IMR-90 (cell line): ENCODE measurements around the gene SPTBN5. TPM values are rescaled to one million over a fixed set of nuclear protein-coding genes. Genes with fewer than 3 reads are reported as not detected.

Source experiments
- CEBPB ChIP-seq: IDR thresholded peaks from 2 replicates; pipeline ENCODE4 v1.6.1; 2012; ENCODE audit warnings: low read depth, low read length, improper control_type of control experiment
- CTCF ChIP-seq: conservative IDR thresholded peaks from 2 replicates; pipeline ENCODE4 v1.5.1; 2012; ENCODE audit warnings: mild to moderate bottlenecking, low read depth, low read length, improper control_type of control experiment
- MAZ ChIP-seq: IDR thresholded peaks from 2 replicates; pipeline ENCODE4 v1.6.1; 2012; ENCODE audit warnings: low read depth, mild to moderate bottlenecking, low read length, improper control_type of control experiment, moderate library complexity, borderline replicate concordance
- polyA plus RNA-seq, 3 experiments: library from polyadenylated mRNA; depleted of rRNA; stranded (reverse); fragments of >200 nt; gene quantifications; 2 replicates each; pipeline ENCODE4 v1.2.3, GENCODE V29; 2012; ENCODE audit warnings: low replicate concordance in 1 of 3
- total RNA-seq: library from RNA; depleted of rRNA; stranded (reverse); fragments of >200 nt; gene quantifications from 2 replicates; pipeline ENCODE4 v1.2.3, GENCODE V29; 2012

The SPTBN5 gene
- total and polyA plus RNA-seq, 2 of the 4 experiments (the other 2 are of a cell fraction), result under 0.01 to 0.38 TPM

- TF ChIP-seq CTCF, result no peak
- TF ChIP-seq MAZ, result no peak
- no peak for TF ChIP-seq CEBPB
These were observed at the start of gene SPTBN5 (continued) for GRCh38 chr15:41893422-41894250.
